ENCODE results near the gene SERPIND1.

DNA sequence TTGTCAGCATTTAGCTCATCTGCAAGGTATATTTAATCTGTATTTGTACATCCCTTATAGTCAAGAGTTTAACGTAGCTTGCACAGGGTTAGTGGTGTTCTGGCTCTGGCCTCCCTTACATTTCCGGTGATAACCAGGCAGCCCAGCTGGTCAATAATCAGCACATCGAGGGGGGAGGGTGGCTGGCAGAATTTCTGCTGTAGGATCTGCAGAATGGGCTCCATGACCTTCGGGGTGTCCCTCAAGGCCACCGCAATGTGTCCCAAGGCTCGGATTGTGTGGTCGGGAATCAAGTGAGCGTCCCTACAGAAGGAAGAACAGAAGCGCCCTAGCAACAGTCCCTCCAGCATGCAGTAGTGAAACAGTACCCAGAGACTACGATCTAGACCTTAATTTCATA, 25.1 kb downstream of the SERPIND1 start:
- TF ChIP-seq, protein P1, sequence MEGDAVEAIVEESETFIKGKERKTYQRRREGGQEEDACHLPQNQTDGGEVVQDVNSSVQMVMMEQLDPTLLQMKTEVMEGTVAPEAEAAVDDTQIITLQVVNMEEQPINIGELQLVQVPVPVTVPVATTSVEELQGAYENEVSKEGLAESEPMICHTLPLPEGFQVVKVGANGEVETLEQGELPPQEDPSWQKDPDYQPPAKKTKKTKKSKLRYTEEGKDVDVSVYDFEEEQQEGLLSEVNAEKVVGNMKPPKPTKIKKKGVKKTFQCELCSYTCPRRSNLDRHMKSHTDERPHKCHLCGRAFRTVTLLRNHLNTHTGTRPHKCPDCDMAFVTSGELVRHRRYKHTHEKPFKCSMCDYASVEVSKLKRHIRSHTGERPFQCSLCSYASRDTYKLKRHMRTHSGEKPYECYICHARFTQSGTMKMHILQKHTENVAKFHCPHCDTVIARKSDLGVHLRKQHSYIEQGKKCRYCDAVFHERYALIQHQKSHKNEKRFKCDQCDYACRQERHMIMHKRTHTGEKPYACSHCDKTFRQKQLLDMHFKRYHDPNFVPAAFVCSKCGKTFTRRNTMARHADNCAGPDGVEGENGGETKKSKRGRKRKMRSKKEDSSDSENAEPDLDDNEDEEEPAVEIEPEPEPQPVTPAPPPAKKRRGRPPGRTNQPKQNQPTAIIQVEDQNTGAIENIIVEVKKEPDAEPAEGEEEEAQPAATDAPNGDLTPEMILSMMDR (IDR thresholded peaks at IDR 0.05): no peak
- no peak for TF ChIP-seq POLR2A (IDR thresholded peaks at IDR 0.05)

Measured in thyroid gland (tissue), 4 donors.